ENCODE data around the gene CPA5.

Gene CPA5

GRCh38 chr7:130333832-130334231 lies 10.8 kb upstream of the CPA5 start:
- DNase-seq, result no peak

GRCh38 chr7:130334274-130334673 lies 10.3 kb upstream of the CPA5 start:
- DNase-seq, result no peak

GRCh38 chr7:130337410-130337971 lies 7.1 kb upstream of the CPA5 start:
- no peak for DNase-seq

- no peak for DNase-seq
Measured at GRCh38 chr7:130338233-130338632, 6.4 kb upstream of the CPA5 start.

GRCh38 chr7:130341882-130342281 lies 2.7 kb upstream of the CPA5 start:
- DNase-seq, result no peak

- no peak for DNase-seq
Measured at GRCh38 chr7:130342701-130343380, 1.8 kb upstream of the CPA5 start.

- DNase-seq, result no peak
Measured at GRCh38 chr7:130345136-130345535, 520 bp downstream of the CPA5 start.

GRCh38 chr7:130345725-130346124 lies 1.1 kb downstream of the CPA5 start:
- DNase-seq, result no peak

- no peak for DNase-seq
Measured at GRCh38 chr7:130346177-130346905, 1.7 kb downstream of the CPA5 start.

GRCh38 chr7:130346941-130347340 lies 2.3 kb downstream of the CPA5 start:
- no peak for DNase-seq

- DNase-seq, result no peak
Measured at GRCh38 chr7:130349911-130350782, 5.5 kb downstream of the CPA5 start.

GRCh38 chr7:130350945-130351790 lies 6.6 kb downstream of the CPA5 start:
- no peak for DNase-seq

GRCh38 chr7:130351791-130352090 lies 7.1 kb downstream of the CPA5 start:
- DNase-seq, result no peak

GRCh38 chr7:130352194-130353074 lies 7.8 kb downstream of the CPA5 start:
- DNase-seq, result no peak

GRCh38 chr7:130353196-130353595 lies 8.6 kb downstream of the CPA5 start:
- DNase-seq, result no peak

GRCh38 chr7:130356121-130356875 lies 11.7 kb downstream of the CPA5 start:
- no peak for DNase-seq

GRCh38 chr7:130356876-130357611 lies 12.4 kb downstream of the CPA5 start:
- DNase-seq, result no peak

GRCh38 chr7:130358471-130358870 lies 13.9 kb downstream of the CPA5 start:
- no peak for DNase-seq

GRCh38 chr7:130359276-130359857 lies 14.8 kb downstream of the CPA5 start:
- no peak for DNase-seq

- no peak for DNase-seq
Measured at GRCh38 chr7:130360518-130360917, 15.9 kb downstream of the CPA5 start.

Measured in stimulated activated CD4-positive, alpha-beta T cell treated with anti-CD3 and anti-CD28 coated beads, Interleukin-1b, Interleukin-23, amount 100 ng/mL, for 48 hours (primary cell).